HL-60 (cell line): ENCODE results near the gene MCU.

Source experiments
- DNase-seq, 2 experiments: peaks; one replicate each; pipeline ENCODE4 v3.0.0-alpha.2; 2010 to 2020; ENCODE audit warnings: low read depth in 1 of 2, low spot score in 1 of 2
- H3K27ac ChIP-seq: fragments of 250-450 bp; sonication (Bioruptor Pico); replicated peaks from 2 replicates; pipeline ENCODE4 v1.5.1; 2020; ENCODE audit warnings: mild to moderate bottlenecking, moderate library complexity
- H3K27me3 ChIP-seq: fragments of 250-450 bp; sonication (Bioruptor Pico); 2 replicates; pipeline ENCODE4 v1.5.1; 2021; ENCODE audit warnings: mild to moderate bottlenecking, moderate library complexity; ENCODE audit not compliant: insufficient read depth, poor library complexity, severe bottlenecking
- H3K4me3 ChIP-seq: replicated peaks from 2 replicates; pipeline ENCODE4 v1.5.1; 2011; ENCODE audit warnings: mild to moderate bottlenecking, control low read depth, low read length; ENCODE audit not compliant: insufficient read depth
- CTCF ChIP-seq: IDR thresholded peaks from one replicate; pipeline ENCODE4 v1.5.1; 2011; ENCODE audit warnings: low read length, control low read depth, inconsistent platforms; ENCODE audit not compliant: insufficient read depth
- GABPA ChIP-seq: IDR thresholded peaks from 2 replicates; pipeline ENCODE4 v1.6.1; 2012; ENCODE audit warnings: low read depth
- POLR2AphosphoS5 ChIP-seq: IDR thresholded peaks from 2 replicates; pipeline ENCODE4 v1.6.1; 2012; ENCODE audit warnings: low read depth
- REST ChIP-seq: IDR thresholded peaks from 2 replicates; pipeline ENCODE4 v1.6.1; 2012; ENCODE audit warnings: low read depth; ENCODE audit not compliant: insufficient replicate concordance
- SPI1 ChIP-seq: IDR thresholded peaks from 2 replicates; pipeline ENCODE4 v1.6.1; 2012; ENCODE audit warnings: low read depth, mild to moderate bottlenecking, borderline replicate concordance

Gene MCU

GRCh38 chr10:72825163-72825562 lies 133.2 kb downstream of the MCU start:
- DNase-seq: no peak
- Histone ChIP-seq H3K27ac (no peak overlapping the region), H3K4me3 (no peak overlapping the region), H3K27me3 (no peaks in the 10 kb centered on the region)
- TF ChIP-seq CTCF (no peak), GABPA (no peak), SPI1 (no peak), POLR2AphosphoS5 (no peak), REST (no peak)

- Histone ChIP-seq H3K27ac (no peak overlapping the region), H3K4me3 (no peak overlapping the region), H3K27me3 (no peaks in the 10 kb centered on the region)
- TF ChIP-seq CTCF (no peak), SPI1 (no peak), GABPA (no peak), REST (no peak), POLR2AphosphoS5 (no peak)
- DNase-seq: no peak
These were observed 134.4 kb downstream of the MCU start for GRCh38 chr10:72826346-72826745.

- TF ChIP-seq GABPA (no peak), SPI1 (no peak), REST (no peak), POLR2AphosphoS5 (no peak), CTCF (no peak)
- Histone ChIP-seq H3K27me3 (no peaks in the 10 kb centered on the region), H3K4me3 (no peak overlapping the region), H3K27ac (no peak overlapping the region)
- no peak for DNase-seq
These were observed 136.4 kb downstream of the MCU start for GRCh38 chr10:72828294-72828693.
